ENCODE data around the gene IL17RA.

Gene IL17RA

DNA sequence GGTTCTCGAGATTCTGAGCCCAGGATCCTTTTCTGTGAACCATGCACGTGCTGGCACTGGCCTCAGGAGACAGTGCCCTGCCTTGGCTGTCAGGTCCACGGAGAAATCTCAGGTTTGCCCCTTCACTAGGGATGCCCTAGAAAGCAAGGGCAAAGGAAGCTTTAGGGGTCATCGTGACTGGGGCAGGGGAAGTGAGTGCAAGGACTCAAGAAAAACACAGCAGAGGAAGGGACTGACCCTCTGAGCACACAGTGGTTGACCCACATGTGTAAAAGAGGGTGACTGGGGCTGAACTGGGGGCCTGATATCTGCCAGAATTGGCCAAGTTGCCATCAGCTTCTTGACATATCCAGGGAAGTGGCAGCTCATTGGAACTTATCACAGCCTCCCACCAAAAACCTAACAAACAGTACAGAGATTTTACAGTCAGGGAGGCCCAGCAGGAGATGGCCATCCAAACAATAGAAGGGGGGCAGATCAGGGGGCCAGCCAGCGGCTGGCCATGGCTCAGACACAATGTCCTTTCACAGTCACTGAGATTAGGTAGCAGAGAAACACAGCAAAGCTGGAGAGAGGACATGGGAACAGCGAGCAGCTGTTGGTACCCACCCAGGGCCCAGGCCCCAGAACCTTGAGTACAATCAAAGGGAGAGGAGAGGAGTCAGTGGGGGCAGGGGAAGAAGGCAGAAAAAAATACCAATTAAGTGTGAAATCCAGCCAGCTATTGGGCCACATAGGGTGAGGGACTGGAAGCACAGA, 32.0 kb downstream of the IL17RA start:
- no peak overlapping the region for H3K9ac ChIP-seq (ENCODE audit: low read length)
- no peak for TF ChIP-seq EZH2phosphoT487 (conservative IDR thresholded peaks at IDR 0.05; ENCODE audit: low read length)
- TF ChIP-seq, protein P1, sequence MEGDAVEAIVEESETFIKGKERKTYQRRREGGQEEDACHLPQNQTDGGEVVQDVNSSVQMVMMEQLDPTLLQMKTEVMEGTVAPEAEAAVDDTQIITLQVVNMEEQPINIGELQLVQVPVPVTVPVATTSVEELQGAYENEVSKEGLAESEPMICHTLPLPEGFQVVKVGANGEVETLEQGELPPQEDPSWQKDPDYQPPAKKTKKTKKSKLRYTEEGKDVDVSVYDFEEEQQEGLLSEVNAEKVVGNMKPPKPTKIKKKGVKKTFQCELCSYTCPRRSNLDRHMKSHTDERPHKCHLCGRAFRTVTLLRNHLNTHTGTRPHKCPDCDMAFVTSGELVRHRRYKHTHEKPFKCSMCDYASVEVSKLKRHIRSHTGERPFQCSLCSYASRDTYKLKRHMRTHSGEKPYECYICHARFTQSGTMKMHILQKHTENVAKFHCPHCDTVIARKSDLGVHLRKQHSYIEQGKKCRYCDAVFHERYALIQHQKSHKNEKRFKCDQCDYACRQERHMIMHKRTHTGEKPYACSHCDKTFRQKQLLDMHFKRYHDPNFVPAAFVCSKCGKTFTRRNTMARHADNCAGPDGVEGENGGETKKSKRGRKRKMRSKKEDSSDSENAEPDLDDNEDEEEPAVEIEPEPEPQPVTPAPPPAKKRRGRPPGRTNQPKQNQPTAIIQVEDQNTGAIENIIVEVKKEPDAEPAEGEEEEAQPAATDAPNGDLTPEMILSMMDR (IDR thresholded peaks at IDR 0.05; ENCODE audit: insufficient read depth, low read length, poor library complexity, severe bottlenecking), result no peak
- no peaks in the 10 kb centered on the region for H3K9me3 ChIP-seq (ENCODE audit: insufficient read depth, low read length)
- no peak overlapping the region for H3K4me3 ChIP-seq (ENCODE audit: insufficient read depth, low read length, poor library complexity, severe bottlenecking)
- H3K36me3 ChIP-seq (ENCODE audit: low read length), result no peaks in the 10 kb centered on the region
- no peaks in the 10 kb centered on the region for H3F3A ChIP-seq (ENCODE audit: insufficient read depth)
- no peaks in the 10 kb centered on the region for H4K20me1 ChIP-seq (ENCODE audit: low read depth, low read length)
- no peaks in the 10 kb centered on the region for H3K27me3 ChIP-seq (ENCODE audit: low read length)
- H3K27ac ChIP-seq (ENCODE audit: low read depth, low read length), result no peak overlapping the region
- H3K4me2 ChIP-seq (ENCODE audit: low read depth, low read length, poor library complexity, severe bottlenecking), result no peak overlapping the region
- H2AFZ ChIP-seq (ENCODE audit: low read depth, low read length, severe bottlenecking), result no peak overlapping the region
- no peaks in the 10 kb centered on the region for H3K9me2 ChIP-seq (replicated peaks; ENCODE audit: insufficient read depth, low read length)
- no peaks in the 10 kb centered on the region for H3K79me2 ChIP-seq (ENCODE audit: insufficient read depth, low read length)

DNA sequence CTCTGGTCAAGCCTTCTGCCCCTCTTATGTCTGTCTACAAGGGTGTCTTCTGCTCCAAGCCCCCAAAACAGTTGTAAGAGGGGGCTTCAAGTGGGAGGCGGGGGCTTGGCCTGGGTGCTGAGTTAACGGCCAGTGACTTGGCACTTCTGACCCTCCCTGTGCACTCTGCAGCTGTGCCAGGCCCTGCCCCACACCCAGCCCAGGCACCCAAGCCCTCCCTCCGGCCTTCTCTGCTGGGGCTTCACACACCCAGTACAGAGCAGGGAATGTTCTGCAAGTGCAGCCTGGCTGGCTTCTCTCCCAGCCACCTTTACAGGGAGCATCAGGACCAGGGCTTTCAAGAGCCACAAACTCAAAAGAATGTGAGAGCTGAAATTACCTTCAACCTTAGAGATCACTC, 32.6 kb downstream of the IL17RA start:
- TF ChIP-seq, protein P1 (IDR thresholded peaks at IDR 0.05; ENCODE audit: insufficient read depth, low read length, poor library complexity, severe bottlenecking), result no peak
- no peak for TF ChIP-seq EZH2phosphoT487 (conservative IDR thresholded peaks at IDR 0.05; ENCODE audit: low read length)
- Histone ChIP-seq H3K79me2 (ENCODE audit: insufficient read depth, low read length) (no peaks in the 10 kb centered on the region), H3F3A (ENCODE audit: insufficient read depth) (no peaks in the 10 kb centered on the region), H3K9ac (ENCODE audit: low read length) (no peak overlapping the region), H3K4me3 (ENCODE audit: insufficient read depth, low read length, poor library complexity, severe bottlenecking) (no peak overlapping the region), H3K27ac (ENCODE audit: low read depth, low read length) (no peak overlapping the region), H2AFZ (ENCODE audit: low read depth, low read length, severe bottlenecking) (no peak overlapping the region), H3K27me3 (ENCODE audit: low read length) (no peaks in the 10 kb centered on the region), H3K9me3 (ENCODE audit: insufficient read depth, low read length) (no peaks in the 10 kb centered on the region), H3K36me3 (ENCODE audit: low read length) (no peaks in the 10 kb centered on the region), H3K9me2 (replicated peaks; ENCODE audit: insufficient read depth, low read length) (no peaks in the 10 kb centered on the region), H3K4me2 (ENCODE audit: low read depth, low read length, poor library complexity, severe bottlenecking) (no peak overlapping the region), H4K20me1 (ENCODE audit: low read depth, low read length) (no peaks in the 10 kb centered on the region)

DNA sequence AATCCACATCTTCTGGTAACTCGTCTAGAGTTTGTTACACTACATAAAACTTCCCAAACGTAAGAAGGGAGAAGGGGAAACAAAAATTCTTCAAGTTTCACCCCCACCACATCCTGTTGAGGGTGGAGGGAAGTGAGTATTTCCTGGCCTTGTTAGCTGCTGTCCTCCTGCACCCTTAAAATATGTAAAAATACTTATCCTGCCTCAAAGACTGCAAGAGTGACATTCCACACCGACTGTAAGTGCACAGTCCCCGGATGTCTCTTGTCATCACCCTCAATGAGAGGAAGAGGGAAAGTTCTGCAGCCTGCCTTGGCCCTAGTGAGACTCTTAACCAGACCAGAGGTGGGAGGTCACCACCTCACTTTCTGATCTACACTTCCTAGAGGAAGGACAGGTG, 33.1 kb downstream of the IL17RA start:
- Histone ChIP-seq H3K4me3 (ENCODE audit: insufficient read depth, low read length, poor library complexity, severe bottlenecking) (no peak overlapping the region), H4K20me1 (ENCODE audit: low read depth, low read length) (no peaks in the 10 kb centered on the region), H3K4me2 (ENCODE audit: low read depth, low read length, poor library complexity, severe bottlenecking) (no peak overlapping the region), H3K79me2 (ENCODE audit: insufficient read depth, low read length) (no peaks in the 10 kb centered on the region), H3F3A (ENCODE audit: insufficient read depth) (no peaks in the 10 kb centered on the region), H2AFZ (ENCODE audit: low read depth, low read length, severe bottlenecking) (no peak overlapping the region), H3K36me3 (ENCODE audit: low read length) (no peaks in the 10 kb centered on the region), H3K9me2 (replicated peaks; ENCODE audit: insufficient read depth, low read length) (no peaks in the 10 kb centered on the region), H3K9ac (ENCODE audit: low read length) (no peak overlapping the region), H3K27ac (ENCODE audit: low read depth, low read length) (no peak overlapping the region), H3K27me3 (ENCODE audit: low read length) (no peaks in the 10 kb centered on the region), H3K9me3 (ENCODE audit: insufficient read depth, low read length) (no peaks in the 10 kb centered on the region)
- TF ChIP-seq, protein P1 (IDR thresholded peaks at IDR 0.05; ENCODE audit: insufficient read depth, low read length, poor library complexity, severe bottlenecking), result no peak
- TF ChIP-seq EZH2phosphoT487 (conservative IDR thresholded peaks at IDR 0.05; ENCODE audit: low read length), result no peak
